NCI-H510A treated with DMSO at 0.1 percent for 48 hours (cell line): ENCODE results near the gene TP53I3.
"Not testable (repeated sequence)": the region's sequence is repeated elsewhere in the genome, so short reads cannot be mapped to it uniquely, and the experiment has no call there.

Experiments
- DNase-seq: peaks from one replicate; lab custom pipeline; 2025; lab: John Stamatoyannopoulos, UW

TP53I3 gene

DNA sequence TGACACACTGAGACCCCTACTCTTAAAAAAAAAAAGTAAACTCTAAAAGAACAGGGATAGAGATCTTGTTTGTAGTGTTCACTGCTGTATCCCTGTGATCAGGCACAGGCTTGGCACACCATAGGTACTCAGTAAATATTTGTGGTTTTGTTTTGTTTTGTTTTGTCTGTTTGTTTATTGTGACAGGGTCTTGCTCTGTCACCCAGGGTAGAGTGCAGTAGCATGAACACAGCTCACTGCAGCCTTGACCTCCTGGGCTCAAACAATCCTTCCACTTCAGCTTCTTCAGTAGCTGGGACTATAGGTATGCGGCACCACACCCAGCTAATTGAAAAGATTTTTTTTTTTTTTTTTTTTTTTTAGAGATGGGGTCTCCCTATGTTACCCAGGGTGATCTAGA, 31.7 kb downstream of the TP53I3 start:
- no peak for DNase-seq

DNA sequence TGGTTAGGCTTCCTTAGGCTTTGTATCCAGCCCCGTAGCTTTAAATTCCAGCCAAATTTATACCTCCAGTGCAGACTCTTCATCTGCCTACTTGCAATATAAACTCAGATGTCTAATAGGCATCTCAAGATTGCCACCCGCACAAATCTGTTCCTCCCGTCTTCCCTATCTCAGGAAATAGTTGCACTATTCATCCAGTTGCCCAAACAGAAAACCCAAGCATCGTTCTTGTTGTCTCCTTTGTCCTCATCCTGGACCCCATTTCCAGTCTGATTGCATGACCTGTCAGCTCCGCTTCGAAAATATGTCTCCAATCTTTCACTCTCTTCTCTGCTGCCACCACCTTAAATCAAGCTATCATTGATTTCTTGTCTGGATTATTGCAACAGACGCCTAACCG, 32.8 kb downstream of the TP53I3 start:
- no peak for DNase-seq

DNA sequence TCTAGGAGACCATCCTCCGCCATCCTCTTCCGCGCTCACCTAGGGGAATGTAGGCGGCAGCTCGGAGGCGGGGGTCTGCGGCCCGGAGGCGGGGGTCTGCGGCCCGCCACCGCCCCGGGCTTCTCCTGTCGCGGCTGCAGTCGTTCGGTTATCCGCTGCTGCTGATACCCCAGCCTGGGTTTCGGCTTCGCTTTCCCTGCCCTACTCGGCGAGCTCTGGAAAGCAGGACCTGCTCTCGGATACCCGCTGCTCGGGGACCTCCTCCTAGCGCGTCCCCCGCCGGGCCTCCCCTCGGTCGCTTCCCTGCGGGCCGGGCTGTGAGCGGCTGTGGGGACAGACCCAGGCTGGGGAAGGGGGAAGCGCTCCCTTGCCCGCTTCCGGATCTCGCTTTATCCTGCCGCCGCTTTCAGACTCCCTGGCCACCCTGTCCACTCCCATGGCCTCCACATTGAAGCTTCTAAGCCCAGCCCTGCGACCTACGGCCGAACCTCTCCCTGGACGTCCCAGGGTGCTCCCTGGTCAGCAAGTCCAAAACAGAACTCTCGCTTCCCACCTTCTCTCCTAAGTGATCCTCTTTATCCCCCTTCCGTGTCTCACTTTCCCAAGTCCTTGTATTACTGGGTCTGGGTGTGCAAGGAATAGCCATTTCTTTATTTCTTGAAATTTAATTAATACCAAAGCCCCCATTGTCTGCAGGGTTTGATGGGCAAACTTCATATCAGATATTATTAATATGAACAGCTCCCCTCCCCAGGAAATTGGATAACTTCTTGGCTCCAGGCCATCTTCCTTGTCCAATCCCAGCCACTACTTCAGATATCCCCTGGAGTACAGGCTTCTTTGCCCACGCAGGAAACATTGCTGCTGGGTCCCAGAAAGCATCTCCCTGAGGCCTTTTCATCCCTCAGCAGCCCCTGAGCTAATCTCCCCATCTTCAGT, 34.3 kb downstream of the TP53I3 start:
- peak; percentile 23 for DNase-seq

DNA sequence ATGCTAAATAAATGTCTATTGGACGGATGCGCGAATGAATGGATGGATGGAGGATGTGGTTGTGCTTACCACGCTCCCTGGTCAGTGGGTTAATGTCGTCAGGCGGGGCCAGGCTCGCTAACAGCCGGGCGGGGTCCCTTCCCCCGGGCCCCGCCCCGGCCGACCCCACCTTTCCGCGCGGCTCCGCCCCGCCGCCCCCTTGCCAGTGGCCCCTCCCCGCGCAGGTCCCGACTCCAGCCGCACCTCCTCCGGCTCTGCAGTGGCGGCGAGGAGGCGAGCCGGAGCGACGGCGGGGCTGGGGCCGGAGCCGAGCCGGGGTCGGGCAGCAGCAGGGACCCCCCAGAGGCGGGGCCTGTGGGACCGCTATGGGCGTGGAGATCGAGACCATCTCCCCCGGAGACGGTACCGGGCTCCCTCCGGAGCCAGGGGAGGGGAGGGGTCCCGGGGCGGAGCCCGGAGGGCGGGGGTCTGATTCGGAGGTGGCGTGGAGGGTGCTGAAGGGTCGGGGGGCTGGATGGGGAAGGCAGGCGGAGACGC, 35.1 kb downstream of the TP53I3 start, which contains the start of gene FKBP1B:
Gene FKBP1B (plus strand): TSS at position 257 of the 537 bp plus-strand sequence. CDS start 109 bp downstream, at position 366.
- DNase-seq, result peak; percentile 90

DNA sequence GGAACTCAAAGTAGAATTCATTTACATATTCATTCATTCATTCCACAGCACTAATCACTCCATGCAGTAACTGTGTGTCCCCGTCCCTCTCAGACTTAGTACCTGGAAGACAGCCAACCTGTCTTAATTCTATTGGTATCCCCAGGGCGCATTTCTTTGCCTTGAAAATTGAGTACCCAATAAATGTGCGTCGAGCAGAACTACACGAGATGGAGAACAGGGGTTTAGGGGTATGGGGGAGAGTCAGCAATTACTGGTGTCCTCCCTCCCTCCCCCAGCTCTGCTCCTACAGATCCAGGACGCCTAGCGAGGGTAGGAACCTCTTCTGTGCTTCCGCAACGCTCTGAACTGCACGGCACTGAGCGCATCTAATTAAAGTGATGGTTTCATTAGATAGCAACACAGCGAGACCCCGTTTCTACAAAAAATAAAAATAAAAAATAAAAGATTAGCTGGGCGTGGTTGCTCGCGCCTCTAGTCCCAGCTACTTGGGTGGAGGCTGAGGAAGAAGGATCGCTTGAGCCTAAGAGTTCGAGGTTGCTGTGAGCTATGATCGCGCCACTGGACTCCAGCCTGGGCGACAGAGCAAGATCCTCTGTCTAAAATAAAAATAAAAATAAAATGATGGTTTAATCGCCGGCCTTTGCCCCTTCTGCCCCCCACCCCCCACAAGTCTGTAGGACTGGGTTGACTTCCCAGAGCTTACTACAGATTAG, 35.7 kb downstream of the TP53I3 start:
- DNase-seq, result peak; percentile 62

DNA sequence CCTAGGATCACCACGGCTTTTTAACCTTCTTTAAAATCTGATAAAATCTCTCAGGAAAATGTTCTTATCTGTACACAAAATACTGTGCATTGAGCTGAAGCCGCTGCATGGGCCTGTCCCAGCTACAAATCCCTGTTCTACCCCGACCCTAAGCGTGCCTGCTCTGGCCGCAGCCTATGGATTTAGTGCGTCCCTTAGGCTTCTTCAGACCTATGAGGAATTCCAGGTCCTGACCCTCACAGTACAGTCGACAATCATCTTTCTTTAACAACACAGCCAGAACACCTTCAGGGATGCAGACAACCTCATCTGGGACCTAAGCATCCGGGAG, 37.0 kb downstream of the TP53I3 start:
- no peak for DNase-seq

DNA sequence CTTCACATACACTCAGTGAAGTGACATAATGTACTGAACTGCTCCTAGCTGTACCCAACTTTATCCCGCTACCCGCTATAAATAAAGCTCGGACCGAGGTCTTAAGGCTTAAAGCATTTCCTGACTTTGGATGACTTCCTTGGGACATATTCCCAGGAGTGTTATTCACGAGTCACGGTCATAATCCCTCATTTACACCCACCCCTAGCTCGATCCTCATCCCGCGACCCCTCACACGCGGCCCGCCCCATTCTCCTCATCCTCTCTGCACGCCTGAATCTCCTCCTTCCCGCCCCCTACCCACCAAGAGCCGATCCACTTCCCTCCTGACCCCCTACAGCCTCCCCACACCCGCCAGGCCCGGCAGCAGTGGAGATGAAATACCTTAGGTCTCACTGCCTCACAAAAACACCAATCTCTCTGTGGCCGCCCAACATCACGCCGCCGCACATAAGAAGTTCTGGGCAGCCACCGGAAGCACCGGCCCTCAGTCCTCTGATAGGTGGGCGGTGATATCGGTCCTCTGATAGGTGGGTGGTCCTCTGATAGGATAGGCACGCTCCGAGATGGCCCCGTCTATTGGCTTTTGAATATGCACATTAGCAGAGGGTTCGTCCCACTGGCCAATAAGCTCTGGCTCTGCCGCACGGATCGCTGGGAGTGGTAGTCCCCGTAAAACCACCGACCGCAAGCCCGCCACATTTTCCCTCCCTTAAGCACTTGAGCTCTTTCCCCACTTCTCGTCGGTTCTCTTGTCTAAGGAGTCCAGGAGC, 37.5 kb downstream of the TP53I3 start, which contains the start of gene WDCP:
Gene WDCP (minus strand): TSS at position 462 of the 773 bp plus-strand sequence. CDS start 7,897 bp downstream, outside the sequence.
- DNase-seq, result peak; percentile 98

DNA sequence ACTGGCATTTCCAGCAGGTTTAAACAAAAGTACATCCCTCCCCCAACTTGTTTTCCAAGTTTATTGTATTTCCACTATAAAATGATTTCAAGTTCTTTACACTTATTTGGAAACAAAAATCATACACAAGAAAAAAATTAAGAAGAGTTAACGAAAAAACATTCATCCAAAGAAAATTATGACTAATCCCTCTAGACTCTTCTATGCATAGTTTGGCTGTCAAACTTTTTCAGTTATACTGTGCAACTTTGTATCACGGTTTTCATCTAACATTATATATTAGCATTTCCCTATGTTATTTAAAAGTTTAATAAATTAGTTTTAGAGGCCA, 38.1 kb downstream of the TP53I3 start:
- no peak for DNase-seq

DNA sequence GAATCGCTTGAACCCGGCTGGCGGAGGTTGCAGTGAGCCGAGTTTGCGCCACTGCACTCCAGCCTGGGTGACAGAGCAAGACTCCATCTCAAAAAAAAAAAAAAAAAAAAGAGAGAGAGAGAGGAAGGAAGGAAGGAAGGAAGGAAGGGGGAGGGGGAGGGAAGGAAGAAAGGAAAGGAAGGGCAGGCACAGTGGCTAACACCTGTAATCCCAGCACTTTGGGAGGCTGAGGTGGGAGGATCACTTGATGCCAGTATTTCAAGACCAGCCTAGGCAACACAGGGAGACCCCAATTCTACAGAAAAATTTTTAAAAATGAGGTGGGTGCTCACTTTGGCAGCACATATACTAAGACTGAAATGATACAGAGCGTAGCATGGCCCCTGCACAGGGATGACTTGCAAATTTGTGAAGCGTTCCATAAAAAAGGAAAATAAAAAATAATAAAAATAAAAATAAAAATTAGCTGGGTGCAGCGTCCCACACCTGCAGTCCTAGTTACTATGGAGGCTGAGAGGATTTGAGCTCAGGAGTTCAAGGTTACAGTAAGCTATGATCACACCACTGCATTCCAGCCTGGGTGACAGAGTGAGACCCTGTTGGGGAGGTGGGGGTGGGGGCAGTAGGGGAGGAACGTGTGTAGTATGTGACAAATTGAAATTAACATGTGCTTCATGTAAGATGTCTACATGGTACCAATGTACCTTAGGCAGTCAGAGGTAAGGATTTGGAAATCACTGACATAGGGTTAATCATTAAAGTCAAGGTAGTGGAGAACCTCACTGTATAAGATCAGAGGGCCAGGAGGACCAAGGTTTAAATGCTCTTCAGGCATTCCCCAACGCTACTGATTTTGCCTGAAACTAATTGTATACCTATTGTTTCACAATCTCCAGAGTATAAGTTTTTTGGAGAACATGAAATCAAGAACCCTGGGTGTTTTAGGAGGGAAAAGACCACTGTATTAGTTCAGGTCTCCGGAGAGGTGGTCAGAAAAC, 38.8 kb downstream of the TP53I3 start:
- no peak for DNase-seq

DNA sequence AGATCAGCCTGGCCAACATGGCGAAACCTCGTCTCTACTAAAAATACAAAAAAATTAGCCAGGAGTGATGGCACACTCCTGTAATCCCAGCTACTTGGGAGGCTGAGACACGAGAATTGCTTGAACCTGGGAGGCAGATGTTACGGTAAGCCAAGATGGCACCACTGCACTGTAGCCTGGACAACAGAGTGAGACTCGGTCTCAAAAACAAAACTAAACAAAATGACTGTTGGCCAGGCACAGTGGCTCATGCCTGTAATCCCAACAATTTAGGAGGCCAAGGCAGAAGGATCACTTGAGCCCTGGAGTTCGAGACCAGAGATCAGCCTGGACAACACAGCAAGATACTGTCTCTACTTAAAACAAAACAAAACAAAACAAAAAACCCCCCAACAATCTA, 41.5 kb downstream of the TP53I3 start:
- not testable (repeated sequence) for DNase-seq

DNA sequence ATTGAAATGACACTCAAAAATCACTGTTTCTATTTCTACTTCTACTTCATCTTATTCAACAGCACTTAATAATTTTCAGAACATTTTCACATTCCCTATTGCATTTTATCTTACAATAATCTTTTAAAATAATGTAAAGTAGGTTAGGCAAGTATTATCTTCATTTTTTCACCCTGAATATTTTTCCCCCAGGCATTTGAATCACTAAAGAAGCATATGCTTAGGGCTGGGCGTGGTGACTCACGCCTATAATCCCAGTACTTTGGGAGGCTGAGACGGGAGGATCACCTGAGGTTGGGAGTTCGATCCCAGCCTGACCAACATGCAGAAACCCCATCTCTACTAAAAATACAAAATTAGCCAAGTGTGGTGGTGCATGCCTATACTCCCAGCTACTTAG, 44.1 kb downstream of the TP53I3 start:
- no peak for DNase-seq

DNA sequence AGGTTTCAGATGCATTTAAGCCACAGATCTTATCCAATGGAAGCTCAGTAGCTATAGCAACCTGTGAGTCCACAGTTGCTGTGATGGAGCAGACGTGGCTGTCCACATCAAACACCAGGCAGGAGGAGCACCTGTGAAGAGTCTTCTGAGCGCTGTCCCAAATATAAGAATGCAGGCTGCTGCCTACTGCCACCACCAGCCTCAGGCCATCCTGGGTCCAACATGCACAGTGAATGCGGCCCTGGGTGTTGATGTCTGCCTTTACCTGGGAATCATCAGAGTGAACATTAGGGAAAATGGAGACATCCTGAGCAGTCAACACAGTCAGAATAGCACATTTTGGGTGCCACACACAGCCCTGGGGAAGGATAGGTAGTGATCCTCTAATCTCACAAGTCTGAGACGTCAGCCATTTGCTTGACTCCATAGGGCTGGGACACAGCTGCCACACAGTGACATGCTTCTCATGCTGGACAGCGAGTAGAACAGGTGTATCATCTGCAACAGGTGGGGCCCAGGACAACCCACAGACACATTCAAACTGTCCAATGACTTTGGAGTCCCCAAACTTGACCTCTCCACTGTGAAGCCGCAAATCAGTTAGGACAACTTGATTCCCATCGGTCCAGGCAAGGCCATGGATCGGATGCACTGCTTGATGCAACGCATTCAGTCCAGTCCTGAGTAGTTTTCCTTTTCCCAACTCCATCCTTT, 45.7 kb downstream of the TP53I3 start:
- DNase-seq, result no peak
